ENCODE data around the gene VPS8.

DNA sequence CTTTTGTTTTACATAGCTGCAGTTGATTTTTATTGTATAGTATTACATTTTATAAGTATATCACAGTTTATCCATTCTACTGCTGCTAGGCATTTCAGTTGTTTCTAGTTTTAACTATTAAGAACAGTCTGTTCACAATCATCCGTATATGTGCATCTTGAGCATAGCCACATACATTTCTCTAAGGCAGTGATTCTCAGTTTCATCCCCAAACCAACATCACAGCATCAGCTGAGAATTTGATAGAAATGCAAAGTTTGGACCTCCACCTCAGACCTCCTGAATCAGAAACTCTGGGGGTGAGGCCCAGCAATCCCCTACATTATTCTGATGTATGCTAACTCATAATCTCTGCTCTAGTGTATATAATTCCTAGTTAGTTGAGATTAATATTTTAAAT, 120.8 kb downstream of the VPS8 start:
- TF ChIP-seq POLR2A (IDR thresholded peaks at IDR 0.05; ENCODE audit: low read depth, low read length), result no peak
- TF ChIP-seq TAF1 (IDR thresholded peaks at IDR 0.05; ENCODE audit: low read depth, low read length), result no peak
- TF ChIP-seq POLR2AphosphoS5 (IDR thresholded peaks at IDR 0.05; ENCODE audit: low read depth, low read length), result no peak
- no peak for TF ChIP-seq PAX5 (IDR thresholded peaks at IDR 0.05; ENCODE audit: insufficient read depth, low read length, severe bottlenecking)
- no peak for TF ChIP-seq SPI1 (IDR thresholded peaks at IDR 0.05; ENCODE audit: low read depth, low read length)

Data from GM12891 (cell line).